ENCODE results near the gene SCT. TPM values are rescaled to one million over a fixed set of nuclear protein-coding genes. Genes with fewer than 3 reads are reported as not detected.

Gene SCT
- total RNA-seq, 2 donors from 2014 or later: 1.1 to 3.2 TPM

- DNase-seq: no peak
- H3K4me3 ChIP-seq: no peak overlapping the region
- H3K27me3 ChIP-seq: no peaks in the 10 kb centered on the region
- H3K36me3 ChIP-seq: no peaks in the 10 kb centered on the region
- H3K27ac ChIP-seq: no peak overlapping the region
- intact Hi-C loops (cut with DNase I): loop anchor here (5.0 kb wide), 1 partner anchor 42 kb away; the partner anchor contains the start of gene PHRF1
- no peak for TF ChIP-seq CTCF (IDR thresholded peaks at IDR 0.05)
- no peaks in the 10 kb centered on the region for H3K9me3 ChIP-seq
- H3K4me1 ChIP-seq: peaks cover 14% of the 10 kb centered on the region
- no peak overlapping the region for H3K9ac ChIP-seq (ENCODE audit: low read depth in 2 of 2, low read length in 2 of 2)
Measured at GRCh38 chr11:619628-620050, 7.3 kb downstream of the SCT start.

- H3K36me3 ChIP-seq: no peaks in the 10 kb centered on the region
- no peak for DNase-seq
- intact Hi-C loops (cut with DNase I): loop anchor here (5.0 kb wide), 1 partner anchor 42 kb away; the partner anchor contains the start of gene PHRF1
- no peak overlapping the region for H3K9ac ChIP-seq (ENCODE audit: low read depth in 2 of 2, low read length in 2 of 2)
- H3K9me3 ChIP-seq: no peaks in the 10 kb centered on the region
- H3K4me1 ChIP-seq: peaks cover 20% of the 10 kb centered on the region
- H3K4me3 ChIP-seq: no peak overlapping the region
- no peak overlapping the region for H3K27ac ChIP-seq
- TF ChIP-seq CTCF (IDR thresholded peaks at IDR 0.05): no peak
- H3K27me3 ChIP-seq: no peaks in the 10 kb centered on the region
Measured at GRCh38 chr11:618856-619627, 7.9 kb downstream of the SCT start.

GRCh38 chr11:617912-618682 is 8.9 kb downstream of the SCT start:
- no peak for DNase-seq
- no peak overlapping the region for H3K27ac ChIP-seq
- peaks cover 2% of the 10 kb centered on the region for H3K36me3 ChIP-seq
- no peaks in the 10 kb centered on the region for H3K27me3 ChIP-seq
- no peak overlapping the region for H3K9ac ChIP-seq (ENCODE audit: low read depth in 2 of 2, low read length in 2 of 2)
- intact Hi-C loops (cut with DNase I): loop anchor here (5.0 kb wide), 1 partner anchor 41 kb away; the partner anchor contains the start of gene PHRF1
- peaks cover 27% of the 10 kb centered on the region for H3K4me1 ChIP-seq
- no peaks in the 10 kb centered on the region for H3K9me3 ChIP-seq
- H3K4me3 ChIP-seq: no peak overlapping the region
- no peak for TF ChIP-seq CTCF (IDR thresholded peaks at IDR 0.05)

DNA sequence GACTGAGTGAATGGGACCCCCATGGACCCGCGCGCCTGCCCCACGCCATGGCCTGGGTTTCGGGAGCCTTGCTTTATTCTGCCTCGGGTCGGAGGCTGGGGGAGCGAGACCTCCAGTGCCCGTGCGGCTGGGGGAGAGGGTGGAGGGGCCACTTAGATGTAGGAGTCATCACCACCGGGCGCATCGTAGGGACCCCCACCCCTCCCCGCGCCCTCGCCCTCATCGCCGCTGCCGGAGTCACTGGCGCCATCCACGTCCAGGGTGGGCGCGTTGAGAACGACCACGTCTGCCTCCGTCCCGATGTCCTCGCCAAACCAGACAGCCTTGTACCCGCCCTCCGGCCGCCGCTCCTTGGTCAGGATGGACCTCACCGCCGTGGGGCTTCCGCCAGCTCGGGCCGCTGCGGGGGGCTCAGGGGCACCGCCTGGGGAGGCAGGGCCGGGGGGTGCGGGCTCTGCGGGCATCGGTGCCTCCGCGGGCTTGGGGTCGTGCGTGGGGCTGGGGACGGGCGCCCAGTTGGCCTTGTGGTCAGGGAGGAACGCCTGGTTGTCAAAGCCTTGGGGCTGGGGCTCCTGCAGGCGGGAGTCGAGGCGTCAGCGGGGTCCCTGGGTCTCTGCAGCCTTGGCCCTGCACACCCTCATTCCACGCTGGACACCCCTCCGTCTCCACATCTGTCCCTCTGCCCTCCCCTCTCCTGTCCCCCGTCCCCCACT is 9.6 kb downstream of the SCT start:
- Histone ChIP-seq H3K4me1 (peaks cover 32% of the 10 kb centered on the region), H3K36me3 (peaks cover 6% of the 10 kb centered on the region), H3K4me3 (no peak overlapping the region), H3K27ac (no peak overlapping the region), H3K9me3 (no peaks in the 10 kb centered on the region), H3K27me3 (no peaks in the 10 kb centered on the region), H3K9ac (ENCODE audit: low read depth in 2 of 2, low read length in 2 of 2) (no peak overlapping the region)
- DNase-seq: no peak
- no peak for TF ChIP-seq CTCF (IDR thresholded peaks at IDR 0.05)
- intact Hi-C loops (cut with DNase I): loop anchor here (5.0 kb wide), 1 partner anchor 40 kb away; the partner anchor contains the start of gene PHRF1

All from colonic mucosa (tissue), 4 donors.